HepG2 (cell line): ENCODE results near the gene DRAXIN. TPM values are rescaled to one million over a fixed set of nuclear protein-coding genes. Genes with fewer than 3 reads are reported as not detected.

Experiments used
- ATAC-seq: fragments of 200-7000 bp; cut with Tn5 transposase; 3 replicates; pipeline ENCODE4 v1.9.1; 2020; ENCODE audit warnings: mild to moderate bottlenecking, moderate library complexity
- BruUV-seq: library from RNA; stranded (reverse); fragments of 400-500 nt; replicated peaks from 2 replicates; lab custom pipeline; 2021; lab: Mats Ljungman, UMichigan
- CTCF ChIA-PET: fragments of 300-600 bp; formaldehyde crosslinking; extraction: SDS; loops from one replicate; lab custom pipeline; 2021; ENCODE audit warnings: low total read pairs, inconsistent platforms, low intra/inter-chr PET ratio; lab: Yijun Ruan, JAX
- POLR2A ChIA-PET: fragments of 350-600 bp; sonication (Branson Sonifier 250); formaldehyde crosslinking; loops from one replicate; lab custom pipeline; 2020; ENCODE audit warnings: antibody characterized with exemption, inconsistent platforms; lab: Yijun Ruan, JAX
- DNase-seq: peaks from one replicate; pipeline ENCODE4 v3.0.0-alpha.2; 2015; ENCODE audit warnings: low spot score
- FAIRE-seq: peaks from 3 replicates; lab custom pipeline; 2011; peaks lifted over from hg19 to GRCh38; lab: Jason Lieb, UNC
- H2AFZ ChIP-seq: one replicate; pipeline ENCODE4 v1.6.1; 2011; ENCODE audit warnings: low read length, inconsistent platforms
- H3K27ac ChIP-seq: fragments of 300-600 bp; 3 replicates; pipeline ENCODE4 v1.8.0; 2011; ENCODE audit warnings: mixed run types, mild to moderate bottlenecking, mixed read lengths, low read length, inconsistent platforms; ENCODE audit not compliant: insufficient read depth; ENCODE audit errors: extremely low read length
- H3K27me3 ChIP-seq, 2 experiments: fragments of 200-600 bp in 1 of 2; 2 replicates in 1 of 2; 3 replicates in 1 of 2; pipeline versions ENCODE4 v1.6.0 to v1.8.0; 2011; ENCODE audit warnings: low read length in 2 of 2, mild to moderate bottlenecking in 2 of 2, moderate library complexity in 2 of 2, inconsistent platforms in 1 of 2; ENCODE audit not compliant: insufficient read depth in 2 of 2, control insufficient read depth in 1 of 2
- H3K36me3 ChIP-seq, 2 experiments: fragments of 200-600 bp in 1 of 2; replicated peaks in 1 of 2; 2 replicates in 1 of 2; 3 replicates in 1 of 2; pipeline versions ENCODE4 v1.5.1 to v1.8.0; 2011; ENCODE audit warnings: low read length in 2 of 2, inconsistent platforms in 1 of 2; ENCODE audit not compliant: insufficient read depth in 2 of 2, control insufficient read depth in 1 of 2
- H3K4me1 ChIP-seq: 2 replicates; pipeline ENCODE4 v1.5.1; 2012; ENCODE audit warnings: low read length, inconsistent platforms; ENCODE audit not compliant: insufficient read depth
- H3K4me2 ChIP-seq: 2 replicates; pipeline ENCODE4 v1.6.0; 2011; ENCODE audit warnings: low read depth, low read length, inconsistent platforms
- H3K4me3 ChIP-seq, 3 experiments: fragments of 200-600 bp in 1 of 3; sonication (generic), shearing (Covaris generic) in 1 of 3; replicated peaks in 1 of 3; 2 replicates each; pipeline ENCODE4 v1.5.1; 2011 to 2016; ENCODE audit warnings: low read length in 3 of 3, inconsistent platforms in 2 of 3, low read depth in 2 of 3, mild to moderate bottlenecking in 2 of 3, control low read depth in 1 of 3, mixed read lengths in 1 of 3; ENCODE audit not compliant: insufficient read depth in 1 of 3
- H3K79me2 ChIP-seq: one replicate; pipeline ENCODE4 v1.6.1; 2011; ENCODE audit warnings: low read length, inconsistent platforms; ENCODE audit not compliant: insufficient read depth
- H3K9ac ChIP-seq: 2 replicates; pipeline ENCODE4 v1.6.0; 2011; ENCODE audit warnings: mild to moderate bottlenecking, low read depth, low read length, inconsistent platforms; ENCODE audit not compliant: insufficient read depth
- H3K9me3 ChIP-seq: 2 replicates; pipeline ENCODE4 v1.5.1; 2012; ENCODE audit warnings: mild to moderate bottlenecking, low read length
- H4K20me1 ChIP-seq: 2 replicates; pipeline ENCODE4 v1.6.0; 2011; ENCODE audit warnings: inconsistent platforms, mild to moderate bottlenecking, low read length, moderate library complexity; ENCODE audit not compliant: insufficient read depth
- THYN1 ChIP-seq: sonication (generic); formaldehyde crosslinking; IDR thresholded peaks from 2 replicates; pipeline ENCODE4 v1.8.1; 2023; ENCODE audit warnings: low read depth, mild to moderate bottlenecking, moderate library complexity, missing genetic modification reagents, borderline replicate concordance
- TMF1 ChIP-seq: sonication (generic); formaldehyde crosslinking; IDR thresholded peaks from 2 replicates; pipeline ENCODE4 v1.8.1; 2022; ENCODE audit warnings: low read depth, missing genetic modification reagents
- ZNF143 ChIP-seq: sonication (generic); formaldehyde crosslinking; IDR thresholded peaks from 2 replicates; pipeline ENCODE4 v1.4.0; 2020; ENCODE audit warnings: missing genetic modification reagents
- ZNF629 ChIP-seq: sonication (generic); formaldehyde crosslinking; conservative IDR thresholded peaks from 2 replicates; pipeline ENCODE4 v1.5.0; 2020; ENCODE audit warnings: missing genetic modification reagents
- ZNF768 ChIP-seq: sonication (generic); formaldehyde crosslinking; IDR thresholded peaks from 2 replicates; pipeline ENCODE4 v1.4.0; 2020; ENCODE audit warnings: missing genetic modification reagents
- WGBS: methylation state at CpG from one replicate; pipeline ENCODE4 v1.1.6; 2017; ENCODE audit warnings: low lambda C conversion rate; 5-methylcytosine and 5-hydroxymethylcytosine counted together
- in situ Hi-C: cut with HindIII; loops from 2 replicates; pipeline ENCODE4 v1.10.0; 2017; ENCODE audit warnings: low pct_unique_long_range_greater_than_20kb; ENCODE audit not compliant: extremely low pct_ligation_motif_present
- intact Hi-C: fragments of 100-400 bp; cut with micrococcal nuclease; formaldehyde crosslinking; loops from one replicate; pipeline ENCODE4 v1.10.0; 2022; ENCODE audit not compliant: unreplicated experiment
- polyA plus RNA-seq, 8 experiments: library from polyadenylated mRNA; depleted of rRNA in 3 of 8; stranded (reverse) in 7 of 8; unstranded in 1 of 8; fragments of >200 nt; fragmentation: Illumina TruSeq in 4 of 8; extraction: Trizol in 4 of 8; gene quantifications; 2 replicates each; pipeline versions ENCODE4 v1.2.1 to v1.2.3, GENCODE V29; 2011 to 2016; ENCODE audit warnings: low read depth in 4 of 8, missing spikeins in 1 of 8, mixed read lengths in 1 of 8; ENCODE audit not compliant: insufficient read depth in 1 of 8
- total RNA-seq, 5 experiments: library from RNA; depleted of rRNA; stranded (reverse); fragments of >200 nt; fragmentation: Illumina TruSeq; extraction: Trizol; gene quantifications; 2 replicates each; pipeline ENCODE4 v1.2.3, GENCODE V29; 2016; ENCODE audit warnings: low read depth in 1 of 5

The DRAXIN gene
- total and polyA plus RNA-seq, 2 of the 13 experiments (the other 11 are each of a cell fraction or from before 2014, with no cell fraction given) = 0.02 TPM; not detected in 1

DNA sequence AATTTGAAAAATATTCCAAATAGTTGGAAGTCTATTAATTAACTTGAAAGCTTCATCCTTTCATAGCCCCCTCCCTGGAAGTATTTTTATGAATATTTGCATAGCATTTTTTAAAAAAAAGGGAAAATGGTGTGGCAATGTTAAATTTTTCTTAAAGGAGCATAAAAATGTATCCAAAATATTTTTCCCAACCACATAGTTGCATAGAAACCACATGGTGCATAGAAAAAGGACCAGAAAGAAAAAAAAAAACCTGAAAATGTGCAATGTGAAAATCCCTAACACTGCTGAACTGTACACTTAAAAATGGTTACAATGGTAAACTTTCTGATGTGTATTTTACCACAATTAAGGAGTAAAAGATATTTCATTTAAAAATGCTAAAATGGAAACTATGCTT lies 78.5 kb downstream of the DRAXIN start:
- TF ChIP-seq TMF1 (no peak), ZNF143 (CRISPR knock-in tag) (no peak)
- H3K4me1 ChIP-seq = peaks cover 5% of the 10 kb centered on the region; the same call in 1 of the 2 replicates
- H3K27me3 ChIP-seq = peaks cover 11 to 34% of the 10 kb centered on the region in 2 experiments; a peak in 4 of 5 replicates
- H3K9ac ChIP-seq = no peak overlapping the region
- ATAC-seq = no peak
- no TSS peak for BruUV-seq
- CTCF ChIA-PET = no interaction called here
- no peaks in the 10 kb centered on the region for H4K20me1 ChIP-seq
- H3K4me3 ChIP-seq = no peak overlapping the region
- no peak overlapping the region for H3K27ac ChIP-seq
- POLR2A ChIA-PET = interaction anchor here (1.4 kb wide), 1 partner anchor 33 kb away, joined by 3 read pairs; no protein-coding TSS in a partner anchor
- no peaks in the 10 kb centered on the region for H3K9me3 ChIP-seq
- no peaks in the 10 kb centered on the region for H3K79me2 ChIP-seq
- H2AFZ ChIP-seq = no peak overlapping the region
- no peak for FAIRE-seq
- no peak for DNase-seq
- no peak overlapping the region for H3K4me2 ChIP-seq
- intact Hi-C loops (no loop called here), in situ Hi-C loops (no loop called here)
- no peaks in the 10 kb centered on the region for H3K36me3 ChIP-seq

- H3K9ac ChIP-seq = no peak overlapping the region
- ATAC-seq = no peak
- no TSS peak for BruUV-seq
- H4K20me1 ChIP-seq = no peaks in the 10 kb centered on the region
- H3K4me3 ChIP-seq = no peak overlapping the region
- intact Hi-C loops (no loop called here), in situ Hi-C loops (no loop called here)
- TF ChIP-seq ZNF629 (CRISPR knock-in tag) = peak; percentile 82
- TF ChIP-seq THYN1 = no peak
- TF ChIP-seq ZNF768 = peak; percentile 70
- ChIA-PET CTCF (no interaction called here), POLR2A (interaction anchor here (0.9 kb wide), 1 partner anchor 9 kb away, joined by 3 read pairs; the partner anchor contains the start of gene C1orf167)
- peaks cover 5% of the 10 kb centered on the region; the same call in 1 of the 2 replicates for H3K4me1 ChIP-seq
- DNase-seq = no peak
- H3K9me3 ChIP-seq = no peaks in the 10 kb centered on the region
- no peak for FAIRE-seq
- 13% methylated on average over 8 of the region's 11 CpGs for WGBS
- H3K79me2 ChIP-seq = no peaks in the 10 kb centered on the region
- no peak overlapping the region for H3K27ac ChIP-seq
- H3K36me3 ChIP-seq = no peaks in the 10 kb centered on the region
- no peak overlapping the region for H3K4me2 ChIP-seq
- no peak overlapping the region for H2AFZ ChIP-seq
- peaks cover 9 to 22% of the 10 kb centered on the region in 2 experiments; a peak in 3 of 5 replicates for H3K27me3 ChIP-seq
These were observed 80.1 kb downstream of the DRAXIN start for GRCh38 chr1:11771481-11772043.
